GM18951 (cell line): Measurements from ENCODE around the gene TLR9.

ENCODE experiments used
- POLR2A ChIP-seq: IDR thresholded peaks from 4 replicates; pipeline ENCODE4 v1.6.1; 2011; ENCODE audit warnings: mild to moderate bottlenecking; ENCODE audit not compliant: insufficient read length, insufficient read depth; ENCODE audit errors: extremely low read depth
- in situ Hi-C: fragments of 300-500 bp; cut with MboI; formaldehyde crosslinking; loops from one replicate; pipeline ENCODE4 v1.12.0; 2022; ENCODE audit warnings: low sequenced_read_pairs, mixed read lengths, inconsistent platforms; ENCODE audit not compliant: unreplicated experiment

TLR9 gene

GRCh38 chr3:52222319-52223221, 2.9 kb downstream of the TLR9 start:
- in situ Hi-C loops = loop anchor here (10.0 kb wide), 1 partner anchor 122 kb away; no protein-coding TSS in a partner anchor
- no peak for TF ChIP-seq POLR2A

GRCh38 chr3:52221563-52222318, 3.7 kb downstream of the TLR9 start:
- no peak for TF ChIP-seq POLR2A
- in situ Hi-C loops = loop anchor here (10.0 kb wide), 1 partner anchor 123 kb away; no protein-coding TSS in a partner anchor

- no peak for TF ChIP-seq POLR2A
- in situ Hi-C loops = loop anchor here (10.0 kb wide), 1 partner anchor 124 kb away; no protein-coding TSS in a partner anchor
These were observed 4.3 kb downstream of the TLR9 start for GRCh38 chr3:52221141-52221562.

GRCh38 chr3:52220380-52221026, 4.9 kb downstream of the TLR9 start:
- TF ChIP-seq POLR2A = no peak

GRCh38 chr3:52218937-52219650, 6.4 kb downstream of the TLR9 start:
- TF ChIP-seq POLR2A = no peak
- in situ Hi-C loops = no loop called here

More at GRCh38 chr3:52220380-52221026, 4.9 kb downstream of the TLR9 start:
- in situ Hi-C loops = loop anchor here (10.0 kb wide), 1 partner anchor 124 kb away; no protein-coding TSS in a partner anchor

- in situ Hi-C loops = no loop called here
These were observed 7.0 kb downstream of the TLR9 start for GRCh38 chr3:52218454-52218853.

GRCh38 chr3:52218026-52218425, 7.4 kb downstream of the TLR9 start:
- TF ChIP-seq POLR2A = no peak
- in situ Hi-C loops = no loop called here

More at GRCh38 chr3:52218454-52218853, 7.0 kb downstream of the TLR9 start:
- no peak for TF ChIP-seq POLR2A

- TF ChIP-seq POLR2A = no peak
- in situ Hi-C loops = no loop called here
These were observed 8.0 kb downstream of the TLR9 start for GRCh38 chr3:52217409-52217805.

- in situ Hi-C loops = no loop called here
- TF ChIP-seq POLR2A = no peak
These were observed 8.6 kb downstream of the TLR9 start for GRCh38 chr3:52216585-52217408.

- in situ Hi-C loops = no loop called here
- TF ChIP-seq POLR2A = no peak
These were observed 10.1 kb downstream of the TLR9 start for GRCh38 chr3:52215351-52215750.

GRCh38 chr3:52213901-52214300, 11.5 kb downstream of the TLR9 start:
- in situ Hi-C loops = no loop called here
- no peak for TF ChIP-seq POLR2A
